ENCODE data around the gene NES. TPM values are rescaled to one million over a fixed set of nuclear protein-coding genes. Genes with fewer than 3 reads are reported as not detected.
A peak's percentile ranks its signal among the peaks of the same experiment; 100 is the strongest.

Gene NES
- total and polyA plus RNA-seq, 4 donors, result 0.15 to 3.1 (median 1.9) TPM

- WGBS, result 15% methylated on average over 18 of the region's 18 CpGs
- Histone ChIP-seq H3K4me3 (ENCODE audit: low read depth in 1 of 3, low read length in 3 of 3) (peak overlapping the region; percentile 3 to 38 (median 18)), H3K36me3 (ENCODE audit: control insufficient read depth in 4 of 4, insufficient read depth in 3 of 4, low read depth in 1 of 4, low read length in 3 of 4) (peaks cover 5 to 32% (median 24%) of the 10 kb centered on the region in 4 donors), H3K9ac (ENCODE audit: low read depth in 1 of 2, low read length in 2 of 2) (peak overlapping the region; percentile 1 to 25), H3K9me3 (ENCODE audit: control insufficient read depth in 4 of 4, low read length in 3 of 4) (no peaks in the 10 kb centered on the region), H3K4me1 (ENCODE audit: control insufficient read depth in 4 of 4, insufficient read depth in 4 of 4, low read length in 3 of 4) (peaks cover 6 to 37% (median 36%) of the 10 kb centered on the region in 4 donors), H3K27me3 (ENCODE audit: control insufficient read depth in 4 of 4, insufficient read depth in 4 of 4, low read length in 3 of 4) (no peaks in the 10 kb centered on the region), H3K27ac (ENCODE audit: low read depth in 1 of 2, low read length in 2 of 2) (no peak overlapping the region)
- TF ChIP-seq FOXA1 (IDR thresholded peaks at IDR 0.05) (no peak), HNF4A (conservative IDR thresholded peaks at IDR 0.05) (peak; percentile 70 to 85), ATF3 (IDR thresholded peaks at IDR 0.05) (no peak), FOXA2 (IDR thresholded peaks at IDR 0.05) (no peak), CTCF (IDR thresholded peaks at IDR 0.05; ENCODE audit: low read depth, low read length, missing input control) (peak; percentile 97), RXRA (IDR thresholded peaks at IDR 0.05) (peak; percentile 37 to 72), NR2F2 (IDR thresholded peaks at IDR 0.05) (peak; percentile 36), MAX (IDR thresholded peaks at IDR 0.05) (peak; percentile 59), JUND (IDR thresholded peaks at IDR 0.05) (no peak), ZBTB33 (IDR thresholded peaks at IDR 0.05) (no peak), GABPA (IDR thresholded peaks at IDR 0.05 in 1 of 2, conservative IDR thresholded peaks at IDR 0.05 in 1 of 2) (peak; percentile 32 to 81), YY1 (IDR thresholded peaks at IDR 0.05) (peak; percentile 33), EGR1 (IDR thresholded peaks at IDR 0.05; ENCODE audit: low read depth in 2 of 2) (no peak), RAD21 (IDR thresholded peaks at IDR 0.05) (peak; percentile 94 to 97), SP1 (IDR thresholded peaks at IDR 0.05) (peak; percentile 65), REST (IDR thresholded peaks at IDR 0.05) (no peak), TAF1 (conservative IDR thresholded peaks at IDR 0.05) (no peak), HNF4G (IDR thresholded peaks at IDR 0.05) (peak; percentile 16)
- DNase-seq (ENCODE audit: low spot score), result peak; percentile 89
Measured at GRCh38 chr1:156725683-156726280, 48.6 kb upstream of the NES start.
